Measurements from ENCODE around the gene METTL8.

- TF ChIP-seq SUZ12 (IDR thresholded peaks at IDR 0.05): no peak
- no peak for TF ChIP-seq FOXA1 (IDR thresholded peaks at IDR 0.05)
- TF ChIP-seq CTBP1 (IDR thresholded peaks at IDR 0.05; ENCODE audit: borderline replicate concordance): no peak
- no peak for TF ChIP-seq SP1 (IDR thresholded peaks at IDR 0.05)
- no peak for TF ChIP-seq NFRKB (IDR thresholded peaks at IDR 0.05)
- TF ChIP-seq FOXK2 (IDR thresholded peaks at IDR 0.05): no peak
Observed at GRCh38 chr2:171330155-171330956, 103.4 kb downstream of the METTL8 start.

Data from HEK293T (cell line).